Fibroblast of the conjunctiva (primary cell): ENCODE results near the gene ZDHHC11B.
"Not testable (repeated sequence)": the region's sequence is repeated elsewhere in the genome, so short reads cannot be mapped to it uniquely, and the experiment has no call there.

Source experiments
- DNase-seq: peaks from one replicate; pipeline ENCODE4 v3.0.0-alpha.2; 2010; ENCODE audit warnings: low read depth

Gene ZDHHC11B

GRCh38 chr5:766666-767431 lies 17.7 kb downstream of the ZDHHC11B start:
- no peak for DNase-seq

GRCh38 chr5:765948-766631 lies 18.4 kb downstream of the ZDHHC11B start:
- DNase-seq: no peak

- no peak for DNase-seq
Measured at GRCh38 chr5:763998-764781, 20.3 kb downstream of the ZDHHC11B start.

GRCh38 chr5:763397-763796 lies 21.1 kb downstream of the ZDHHC11B start:
- DNase-seq: no peak

- DNase-seq: not testable (repeated sequence)
Measured at GRCh38 chr5:762996-763395, 21.5 kb downstream of the ZDHHC11B start.

- no peak for DNase-seq
Measured at GRCh38 chr5:761854-762710, 22.4 kb downstream of the ZDHHC11B start.

- no peak for DNase-seq
Measured at GRCh38 chr5:761059-761771, 23.3 kb downstream of the ZDHHC11B start.

GRCh38 chr5:760363-761058 lies 24.0 kb downstream of the ZDHHC11B start:
- no peak for DNase-seq

- no peak for DNase-seq
Measured at GRCh38 chr5:759781-760362, 24.7 kb downstream of the ZDHHC11B start.

- no peak for DNase-seq
Measured at GRCh38 chr5:759111-759751, 25.3 kb downstream of the ZDHHC11B start.

GRCh38 chr5:758698-759053 lies 25.9 kb downstream of the ZDHHC11B start:
- no peak for DNase-seq

GRCh38 chr5:757931-758697 lies 26.4 kb downstream of the ZDHHC11B start:
- DNase-seq: no peak

GRCh38 chr5:757346-757930 lies 27.1 kb downstream of the ZDHHC11B start:
- no peak for DNase-seq

- no peak for DNase-seq
Measured at GRCh38 chr5:756865-757345, 27.6 kb downstream of the ZDHHC11B start.

GRCh38 chr5:756171-756570 lies 28.4 kb downstream of the ZDHHC11B start:
- DNase-seq: no peak

- DNase-seq: not testable (repeated sequence)
Measured at GRCh38 chr5:754143-754632, 30.3 kb downstream of the ZDHHC11B start.

GRCh38 chr5:753567-754142 lies 30.9 kb downstream of the ZDHHC11B start:
- DNase-seq: not testable (repeated sequence)
